Duodenal mucosa (tissue), 2 donors: Measurements from ENCODE around the gene NFATC3.
A peak's percentile ranks its signal among the peaks of the same experiment; 100 is the strongest.

Experiments used
- H3K27ac ChIP-seq: one replicate; pipeline ENCODE4 v1.7.0; 2013; ENCODE audit warnings: low read depth, low read length
- H3K27me3 ChIP-seq, 2 donors: one replicate each; pipeline ENCODE4 v1.7.0; 2013; ENCODE audit warnings: low read length in 2 of 2, control low read depth in 1 of 2; ENCODE audit not compliant: insufficient read depth in 2 of 2, control insufficient read depth in 1 of 2
- H3K36me3 ChIP-seq, 2 donors: one replicate each; pipeline ENCODE4 v1.7.0; 2013; ENCODE audit warnings: low read length in 2 of 2, control low read depth in 1 of 2; ENCODE audit not compliant: insufficient read depth in 2 of 2, control insufficient read depth in 1 of 2
- H3K4me1 ChIP-seq, 2 donors: one replicate each; pipeline ENCODE4 v1.7.0; 2013; ENCODE audit warnings: low read length in 2 of 2, control low read depth in 1 of 2; ENCODE audit not compliant: insufficient read depth in 2 of 2, control insufficient read depth in 1 of 2
- H3K4me3 ChIP-seq, 2 donors: one replicate each; pipeline ENCODE4 v1.7.0; 2013; ENCODE audit warnings: low read length in 2 of 2, low read depth in 1 of 2
- H3K9ac ChIP-seq, 2 donors: one replicate each; pipeline ENCODE4 v1.7.0; 2013; ENCODE audit warnings: low read length in 2 of 2, low read depth in 1 of 2
- H3K9me3 ChIP-seq, 2 donors: one replicate each; pipeline ENCODE4 v1.7.0; 2013; ENCODE audit warnings: low read length in 2 of 2, control low read depth in 1 of 2; ENCODE audit not compliant: control insufficient read depth in 1 of 2

The NFATC3 gene

GRCh38 chr16:68072038-68072695 is 13.0 kb upstream of the NFATC3 start:
- H3K4me1 ChIP-seq, result peaks cover 28 to 60% of the 10 kb centered on the region in 2 donors
- no peaks in the 10 kb centered on the region for H3K27me3 ChIP-seq
- H3K9ac ChIP-seq, result no peak overlapping the region
- H3K4me3 ChIP-seq, result no peak overlapping the region
- H3K36me3 ChIP-seq, result peaks cover 26 to 53% of the 10 kb centered on the region in 2 donors
- H3K9me3 ChIP-seq, result no peaks in the 10 kb centered on the region
- H3K27ac ChIP-seq, result no peak overlapping the region

- H3K27ac ChIP-seq, result no peak overlapping the region
- H3K4me3 ChIP-seq, result peak overlapping the region in 1 of 2 donors; percentile 21
- peaks cover 26 to 65% of the 10 kb centered on the region in 2 donors for H3K36me3 ChIP-seq
- H3K27me3 ChIP-seq, result no peaks in the 10 kb centered on the region
- H3K4me1 ChIP-seq, result peaks cover 39 to 72% of the 10 kb centered on the region in 2 donors
- no peak overlapping the region for H3K9ac ChIP-seq
- H3K9me3 ChIP-seq, result no peaks in the 10 kb centered on the region
Measured at GRCh38 chr16:68073902-68074760, 11.0 kb upstream of the NFATC3 start.

- H3K9me3 ChIP-seq, result no peaks in the 10 kb centered on the region
- no peak overlapping the region for H3K27ac ChIP-seq
- H3K36me3 ChIP-seq, result peaks cover 26 to 65% of the 10 kb centered on the region in 2 donors
- no peak overlapping the region for H3K9ac ChIP-seq
- peaks cover 39 to 72% of the 10 kb centered on the region in 2 donors for H3K4me1 ChIP-seq
- no peaks in the 10 kb centered on the region for H3K27me3 ChIP-seq
- peak overlapping the region in 1 of 2 donors; percentile 21 for H3K4me3 ChIP-seq
Measured at GRCh38 chr16:68074850-68075555, 10.2 kb upstream of the NFATC3 start.

GRCh38 chr16:68075980-68076379 is 9.2 kb upstream of the NFATC3 start:
- Histone ChIP-seq H3K36me3 (peaks cover 21 to 58% of the 10 kb centered on the region in 2 donors), H3K4me3 (no peak overlapping the region), H3K9me3 (no peaks in the 10 kb centered on the region), H3K27me3 (no peaks in the 10 kb centered on the region), H3K27ac (no peak overlapping the region), H3K9ac (no peak overlapping the region), H3K4me1 (peaks cover 41 to 71% of the 10 kb centered on the region in 2 donors)

- Histone ChIP-seq H3K4me1 (peaks cover 47 to 76% of the 10 kb centered on the region in 2 donors), H3K4me3 (no peak overlapping the region), H3K27ac (no peak overlapping the region), H3K27me3 (no peaks in the 10 kb centered on the region), H3K9ac (no peak overlapping the region), H3K36me3 (peaks cover 18 to 52% of the 10 kb centered on the region in 2 donors), H3K9me3 (no peaks in the 10 kb centered on the region)
Measured at GRCh38 chr16:68076560-68076959, 8.6 kb upstream of the NFATC3 start.

GRCh38 chr16:68077866-68078700 is 7.1 kb upstream of the NFATC3 start:
- Histone ChIP-seq H3K9ac (peak overlapping the region in 1 of 2 donors; percentile 25), H3K27me3 (no peaks in the 10 kb centered on the region), H3K27ac (no peak overlapping the region), H3K4me3 (no peak overlapping the region), H3K36me3 (peaks cover 14 to 40% of the 10 kb centered on the region in 2 donors), H3K4me1 (peaks cover 51 to 75% of the 10 kb centered on the region in 2 donors), H3K9me3 (no peaks in the 10 kb centered on the region)

GRCh38 chr16:68078701-68079375 is 6.3 kb upstream of the NFATC3 start:
- no peaks in the 10 kb centered on the region for H3K9me3 ChIP-seq
- H3K4me1 ChIP-seq, result peaks cover 59 to 81% of the 10 kb centered on the region in 2 donors
- no peaks in the 10 kb centered on the region for H3K27me3 ChIP-seq
- H3K4me3 ChIP-seq, result no peak overlapping the region
- peak overlapping the region; percentile 53 for H3K27ac ChIP-seq
- H3K36me3 ChIP-seq, result peaks cover 13 to 38% of the 10 kb centered on the region in 2 donors
- H3K9ac ChIP-seq, result peak overlapping the region; percentile 42 to 49

GRCh38 chr16:68079376-68079625 is 5.9 kb upstream of the NFATC3 start:
- peaks cover 9 to 33% of the 10 kb centered on the region in 2 donors for H3K36me3 ChIP-seq
- H3K27ac ChIP-seq, result peak overlapping the region; percentile 53
- no peaks in the 10 kb centered on the region for H3K9me3 ChIP-seq
- H3K4me1 ChIP-seq, result peaks cover 63 to 81% of the 10 kb centered on the region in 2 donors
- H3K4me3 ChIP-seq, result peak overlapping the region in 1 of 2 donors; percentile 40
- H3K27me3 ChIP-seq, result no peaks in the 10 kb centered on the region
- peak overlapping the region; percentile 42 to 49 for H3K9ac ChIP-seq

GRCh38 chr16:68079626-68080344 is 5.4 kb upstream of the NFATC3 start:
- peaks cover 9 to 29% of the 10 kb centered on the region in 2 donors for H3K36me3 ChIP-seq
- H3K4me3 ChIP-seq, result peak overlapping the region; percentile 40
- no peaks in the 10 kb centered on the region for H3K9me3 ChIP-seq
- peak overlapping the region; percentile 42 to 49 for H3K9ac ChIP-seq
- H3K27me3 ChIP-seq, result no peaks in the 10 kb centered on the region
- H3K4me1 ChIP-seq, result peaks cover 65 to 80% of the 10 kb centered on the region in 2 donors
- H3K27ac ChIP-seq, result peak overlapping the region; percentile 73
